GM12891 (cell line): Measurements from ENCODE around the gene PMM2.
"Not testable (repeated sequence)": the region's sequence is repeated elsewhere in the genome, so short reads cannot be mapped to it uniquely, and the experiment has no call there.

ENCODE experiments used
- DNase-seq: peaks from one replicate; pipeline ENCODE4 v3.0.0; 2011; ENCODE audit warnings: low spot score; ENCODE audit not compliant: insufficient read length
- FAIRE-seq: peaks from 2 replicates; lab custom pipeline; 2011; peaks lifted over from hg19 to GRCh38; lab: Jason Lieb, UNC
- PAX5 ChIP-seq: IDR thresholded peaks from 2 replicates; pipeline ENCODE4 v1.6.1; 2011; ENCODE audit warnings: low read length, moderate library complexity, mild to moderate bottlenecking; ENCODE audit not compliant: insufficient read depth, severe bottlenecking
- POLR2A ChIP-seq: IDR thresholded peaks from 2 replicates; pipeline ENCODE4 v1.6.1; 2011; ENCODE audit warnings: low read depth, low read length, control low read depth
- POLR2AphosphoS5 ChIP-seq: IDR thresholded peaks from 2 replicates; pipeline ENCODE4 v1.6.1; 2011; ENCODE audit warnings: low read depth, low read length, control low read depth
- POU2F2 ChIP-seq: IDR thresholded peaks from 2 replicates; pipeline ENCODE4 v1.6.1; 2011; ENCODE audit warnings: low read depth, mild to moderate bottlenecking, control low read depth, low read length, moderate library complexity
- SPI1 ChIP-seq: IDR thresholded peaks from 2 replicates; pipeline ENCODE4 v1.6.1; 2011; ENCODE audit warnings: low read depth, low read length, control low read depth
- TAF1 ChIP-seq: IDR thresholded peaks from 2 replicates; pipeline ENCODE4 v1.6.1; 2011; ENCODE audit warnings: low read depth, low read length, control low read depth

The PMM2 gene

DNA sequence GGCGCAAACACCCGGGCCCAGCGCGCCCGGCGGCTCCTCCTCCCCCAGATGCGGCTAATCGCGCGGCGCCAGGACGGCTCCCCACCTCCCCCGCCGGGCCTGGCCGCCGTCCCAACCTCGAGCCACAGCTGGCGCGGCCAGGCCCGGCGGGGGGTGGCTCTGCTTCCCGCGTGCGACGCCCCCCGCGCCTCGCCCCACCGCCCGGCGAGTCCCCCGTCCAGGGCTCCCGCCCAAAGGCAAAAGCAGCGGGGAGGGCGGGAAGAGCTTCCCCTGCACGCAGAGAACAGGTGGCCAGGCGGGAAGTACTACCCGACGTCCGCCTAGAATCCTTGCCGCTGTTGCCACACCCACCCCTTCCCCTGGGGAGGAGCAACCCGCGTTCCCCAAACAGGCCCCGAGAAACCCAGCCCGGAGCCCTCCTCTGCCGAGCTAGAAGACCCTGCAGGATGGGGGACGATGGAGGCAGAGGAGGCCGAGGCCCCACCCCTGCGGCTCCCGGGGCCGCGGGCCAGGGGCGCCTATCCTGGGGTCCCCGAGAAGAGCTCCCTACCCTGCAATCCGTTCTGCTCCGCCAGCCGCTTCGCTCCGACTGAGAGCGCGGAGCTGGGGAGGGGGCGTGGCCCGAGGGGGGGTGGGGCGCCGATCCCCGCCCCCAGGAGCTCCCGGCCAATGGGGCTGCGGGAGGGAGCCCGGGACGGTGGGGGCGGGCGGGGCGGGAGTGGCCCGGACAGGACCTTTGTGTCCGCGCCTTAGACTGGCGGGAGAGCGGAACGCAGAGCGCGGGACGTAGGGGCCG, 71.0 kb downstream of the PMM2 start, which contains the start of gene CARHSP1:
CARHSP1 (minus strand) TSS at position 591 of the 796 bp plus-strand sequence. CDS start 9,678 bp downstream, outside the sequence.
- FAIRE-seq (peak; percentile 65), DNase-seq (peak; percentile 95)
- TF ChIP-seq POLR2A (peak; percentile 64; the same call in 1 of the 2 replicates), POU2F2 (no peak), TAF1 (peak; percentile 91), PAX5 (peak; percentile 40), POLR2AphosphoS5 (peak; percentile 55), SPI1 (0 out of 2 replicates have a peak, but pooled peaks have one; percentile 4)

- no peak for DNase-seq
- TF ChIP-seq POLR2AphosphoS5: no peak
- TF ChIP-seq TAF1: no peak
- TF ChIP-seq SPI1: no peak
- no peak for TF ChIP-seq POU2F2
- TF ChIP-seq PAX5: no peak
- TF ChIP-seq POLR2A: no peak
- FAIRE-seq: no peak
These were observed 71.8 kb downstream of the PMM2 start for GRCh38 chr16:8869212-8869987.

DNA sequence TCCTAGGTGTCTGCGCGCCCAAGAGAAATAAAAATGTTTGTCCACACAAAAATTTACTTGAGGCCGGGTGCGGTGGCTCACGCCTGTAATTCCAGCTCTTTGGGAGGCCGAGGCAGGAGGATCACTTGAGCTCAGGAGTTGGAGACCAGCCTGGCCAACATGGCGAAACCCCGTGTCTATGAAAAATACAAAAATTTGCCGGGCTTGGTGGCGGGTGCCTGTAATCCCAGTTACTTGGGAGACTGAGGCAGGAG, 72.3 kb downstream of the PMM2 start:
- not testable (repeated sequence) for FAIRE-seq

DNA sequence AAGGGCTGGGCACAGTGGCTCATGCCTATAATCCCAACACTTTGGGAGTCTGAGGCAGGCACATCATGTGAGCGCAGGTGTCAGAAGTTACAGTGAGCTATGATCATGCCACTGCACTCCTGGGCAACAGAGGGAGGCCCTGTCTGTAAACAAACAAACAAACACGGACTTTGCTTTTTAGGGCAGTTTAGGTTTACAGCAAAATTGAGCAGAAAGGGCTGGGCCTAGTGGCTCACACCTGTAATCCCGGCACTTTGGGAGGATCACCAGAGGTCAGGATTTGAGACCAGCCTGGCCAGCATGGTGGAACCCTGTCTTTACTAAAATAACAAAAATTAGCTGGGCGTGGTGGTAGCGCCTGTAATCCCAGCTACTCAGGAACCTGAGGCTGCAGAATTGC, 74.4 kb downstream of the PMM2 start:
- DNase-seq: no peak
- no peak for FAIRE-seq

More for the DNA sequence above, 72.3 kb downstream of the PMM2 start:
- not testable (repeated sequence) for DNase-seq

DNA sequence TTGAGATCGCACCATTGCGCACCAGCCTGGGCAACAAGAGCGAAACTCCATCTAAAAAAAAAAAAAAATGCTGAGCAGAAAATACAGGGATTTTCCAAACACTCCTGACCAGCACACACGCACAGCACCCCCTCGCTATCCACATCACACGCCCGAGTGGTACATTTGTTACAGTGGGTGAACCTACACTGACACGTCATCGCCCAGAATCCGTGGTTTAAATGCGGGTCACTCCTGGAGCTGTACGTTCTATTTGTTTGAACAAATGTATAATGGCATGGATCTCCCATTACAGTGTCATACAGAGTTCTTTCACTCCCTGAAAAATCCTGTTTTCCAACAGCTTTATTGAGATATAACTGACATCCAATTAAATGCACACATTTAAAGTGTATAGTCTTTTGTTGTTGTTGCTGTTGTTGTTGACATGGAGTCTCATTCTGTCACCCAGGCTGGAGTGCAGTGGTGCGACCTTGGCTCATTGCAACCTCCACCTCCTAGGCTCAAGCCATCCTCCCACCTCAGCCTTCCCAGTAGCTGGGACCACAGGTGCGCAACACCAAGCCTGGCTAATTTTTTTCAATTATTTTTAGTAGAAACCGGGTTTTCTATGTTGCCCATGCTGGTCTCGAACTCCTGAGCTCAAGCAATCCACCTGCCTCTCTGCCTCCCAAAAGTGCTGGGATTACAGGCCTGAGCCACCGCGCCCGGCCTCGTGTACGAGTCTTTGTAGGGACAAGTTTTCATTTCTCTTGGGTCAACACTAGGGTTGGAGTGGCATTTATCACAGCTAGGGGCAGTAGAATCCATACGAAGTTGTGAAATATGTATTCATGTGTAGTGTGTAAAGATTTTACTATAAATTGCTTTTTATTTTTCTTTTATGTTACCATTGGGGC, 75.6 kb downstream of the PMM2 start:
- TF ChIP-seq PAX5 (no peak), POLR2A (no peak), TAF1 (no peak), POU2F2 (no peak), SPI1 (no peak), POLR2AphosphoS5 (no peak)
- DNase-seq: no peak
- no peak for FAIRE-seq

More for the DNA sequence above, 74.4 kb downstream of the PMM2 start:
- TF ChIP-seq POLR2AphosphoS5: no peak
- TF ChIP-seq SPI1: no peak
- no peak for TF ChIP-seq POU2F2
- no peak for TF ChIP-seq TAF1
- TF ChIP-seq POLR2A: no peak
- no peak for TF ChIP-seq PAX5

GRCh38 chr16:8873866-8874195, 76.2 kb downstream of the PMM2 start:
- FAIRE-seq, DNase-seq: not testable (repeated sequence)

- DNase-seq (no peak), FAIRE-seq (no peak)
- TF ChIP-seq TAF1: no peak
- no peak for TF ChIP-seq POU2F2
- no peak for TF ChIP-seq SPI1
These were observed 76.7 kb downstream of the PMM2 start for GRCh38 chr16:8874388-8874787.

GRCh38 chr16:8875317-8875716, 77.7 kb downstream of the PMM2 start:
- not testable (repeated sequence) for DNase-seq, FAIRE-seq

DNA sequence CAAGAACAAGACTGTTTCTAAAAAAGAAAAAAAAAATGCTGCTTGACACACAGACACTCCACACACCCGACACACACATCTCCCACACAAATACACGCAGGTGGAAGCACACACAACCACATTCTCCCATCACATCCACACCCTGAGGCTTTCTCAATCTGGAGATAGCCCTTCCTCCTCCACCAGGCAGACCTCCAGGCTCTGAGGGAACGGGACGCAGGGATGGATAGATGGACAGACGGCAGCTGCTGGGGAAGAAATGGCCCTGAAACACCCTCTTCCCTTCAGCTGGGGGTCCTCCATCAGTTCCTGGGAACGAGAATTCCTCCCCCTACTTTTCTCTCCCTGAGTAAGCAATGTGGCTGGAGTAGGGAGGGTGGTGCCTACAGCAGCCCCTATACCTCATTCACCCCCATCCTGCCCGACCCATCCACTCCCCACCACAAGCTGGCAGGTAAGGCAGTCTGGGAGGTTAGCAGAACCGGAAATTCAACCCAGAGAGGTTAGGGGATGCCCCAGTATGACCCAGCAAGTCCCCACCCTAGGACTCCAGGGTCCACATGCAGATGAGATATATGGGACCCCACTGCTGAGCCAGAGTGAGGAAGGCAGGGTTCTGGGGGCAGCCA, 80.4 kb downstream of the PMM2 start:
- DNase-seq (no peak), FAIRE-seq (no peak)
- TF ChIP-seq SPI1: no peak
- no peak for TF ChIP-seq POU2F2

DNA sequence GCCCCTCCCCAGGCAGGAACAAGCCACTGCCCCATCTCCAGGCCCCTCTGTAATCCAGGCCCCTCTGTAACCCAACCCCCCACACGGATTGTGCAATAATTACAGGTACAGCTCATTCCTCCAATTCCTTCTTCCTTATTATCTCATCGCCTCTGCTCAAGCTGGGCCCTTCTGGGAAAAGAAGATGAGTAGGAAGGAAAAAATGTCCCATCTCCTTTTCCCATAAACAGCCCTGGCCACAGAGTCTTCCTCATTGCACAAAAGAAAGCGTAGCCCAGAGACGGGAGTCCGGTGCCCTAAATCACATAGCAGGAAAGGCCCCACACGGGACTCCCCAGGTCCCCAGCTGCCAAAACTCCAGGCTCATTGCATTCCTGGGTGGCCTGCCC, 80.9 kb downstream of the PMM2 start:
- TF ChIP-seq TAF1 (no peak), POLR2A (no peak), PAX5 (no peak), POU2F2 (no peak), POLR2AphosphoS5 (no peak), SPI1 (no peak)
- FAIRE-seq: no peak
- DNase-seq: no peak
